PC-9 (cell line): ENCODE measurements around the gene ENG.

Experiments
- CTCF ChIP-seq: fragments of 200-600 bp; sonication (generic); conservative IDR thresholded peaks from 2 replicates; pipeline ENCODE4 v1.6.1; 2017; ENCODE audit warnings: mixed run types, antibody characterized with exemption, mild to moderate bottlenecking, moderate library complexity
- EZH2 ChIP-seq: fragments of 200-600 bp; sonication (generic); IDR thresholded peaks from 2 replicates; pipeline ENCODE4 v1.8.0; 2017; ENCODE audit warnings: antibody characterized with exemption, low read depth

GRCh38 chr9:127860779-127861178, 6.3 kb upstream of the ENG start:
- TF ChIP-seq CTCF = no peak
- TF ChIP-seq EZH2 = no peak
